HepG2 (cell line): Measurements from ENCODE around the gene ADAM22. TPM values are rescaled to one million over a fixed set of nuclear protein-coding genes. Genes with fewer than 3 reads are reported as not detected.

Source experiments
- ATAC-seq: fragments of 200-7000 bp; cut with Tn5 transposase; 3 replicates; pipeline ENCODE4 v1.9.1; 2020; ENCODE audit warnings: mild to moderate bottlenecking, moderate library complexity
- BruUV-seq: library from RNA; stranded (reverse); fragments of 400-500 nt; replicated peaks from 2 replicates; lab custom pipeline; 2021; lab: Mats Ljungman, UMichigan
- CTCF ChIA-PET: fragments of 300-600 bp; formaldehyde crosslinking; extraction: SDS; loops from one replicate; lab custom pipeline; 2021; ENCODE audit warnings: low total read pairs, inconsistent platforms, low intra/inter-chr PET ratio; lab: Yijun Ruan, JAX
- POLR2A ChIA-PET: fragments of 350-600 bp; sonication (Branson Sonifier 250); formaldehyde crosslinking; loops from one replicate; lab custom pipeline; 2020; ENCODE audit warnings: antibody characterized with exemption, inconsistent platforms; lab: Yijun Ruan, JAX
- DNase-seq: peaks from one replicate; pipeline ENCODE4 v3.0.0-alpha.2; 2015; ENCODE audit warnings: low spot score
- FAIRE-seq: peaks from 3 replicates; lab custom pipeline; 2011; peaks lifted over from hg19 to GRCh38; lab: Jason Lieb, UNC
- H2AFZ ChIP-seq: one replicate; pipeline ENCODE4 v1.6.1; 2011; ENCODE audit warnings: low read length, inconsistent platforms
- H3K27ac ChIP-seq: fragments of 300-600 bp; 3 replicates; pipeline ENCODE4 v1.8.0; 2011; ENCODE audit warnings: mixed run types, mild to moderate bottlenecking, mixed read lengths, low read length, inconsistent platforms; ENCODE audit not compliant: insufficient read depth; ENCODE audit errors: extremely low read length
- H3K27me3 ChIP-seq, 2 experiments: fragments of 200-600 bp in 1 of 2; 2 replicates in 1 of 2; 3 replicates in 1 of 2; pipeline versions ENCODE4 v1.6.0 to v1.8.0; 2011; ENCODE audit warnings: low read length in 2 of 2, mild to moderate bottlenecking in 2 of 2, moderate library complexity in 2 of 2, inconsistent platforms in 1 of 2; ENCODE audit not compliant: insufficient read depth in 2 of 2, control insufficient read depth in 1 of 2
- H3K36me3 ChIP-seq, 2 experiments: fragments of 200-600 bp in 1 of 2; replicated peaks in 1 of 2; 2 replicates in 1 of 2; 3 replicates in 1 of 2; pipeline versions ENCODE4 v1.5.1 to v1.8.0; 2011; ENCODE audit warnings: low read length in 2 of 2, inconsistent platforms in 1 of 2; ENCODE audit not compliant: insufficient read depth in 2 of 2, control insufficient read depth in 1 of 2
- H3K4me1 ChIP-seq: 2 replicates; pipeline ENCODE4 v1.5.1; 2012; ENCODE audit warnings: low read length, inconsistent platforms; ENCODE audit not compliant: insufficient read depth
- H3K4me2 ChIP-seq: 2 replicates; pipeline ENCODE4 v1.6.0; 2011; ENCODE audit warnings: low read depth, low read length, inconsistent platforms
- H3K4me3 ChIP-seq, 3 experiments: fragments of 200-600 bp in 1 of 3; sonication (generic), shearing (Covaris generic) in 1 of 3; replicated peaks in 1 of 3; 2 replicates each; pipeline ENCODE4 v1.5.1; 2011 to 2016; ENCODE audit warnings: low read length in 3 of 3, inconsistent platforms in 2 of 3, low read depth in 2 of 3, mild to moderate bottlenecking in 2 of 3, control low read depth in 1 of 3, mixed read lengths in 1 of 3; ENCODE audit not compliant: insufficient read depth in 1 of 3
- H3K79me2 ChIP-seq: one replicate; pipeline ENCODE4 v1.6.1; 2011; ENCODE audit warnings: low read length, inconsistent platforms; ENCODE audit not compliant: insufficient read depth
- H3K9ac ChIP-seq: 2 replicates; pipeline ENCODE4 v1.6.0; 2011; ENCODE audit warnings: mild to moderate bottlenecking, low read depth, low read length, inconsistent platforms; ENCODE audit not compliant: insufficient read depth
- H3K9me3 ChIP-seq: 2 replicates; pipeline ENCODE4 v1.5.1; 2012; ENCODE audit warnings: mild to moderate bottlenecking, low read length
- H4K20me1 ChIP-seq: 2 replicates; pipeline ENCODE4 v1.6.0; 2011; ENCODE audit warnings: inconsistent platforms, mild to moderate bottlenecking, low read length, moderate library complexity; ENCODE audit not compliant: insufficient read depth
- KLF11 ChIP-seq: IDR thresholded peaks from 2 replicates; pipeline ENCODE4 v1.6.1; 2016; ENCODE audit warnings: missing compliant biosample characterization
- ZNF557 ChIP-seq: sonication (generic); formaldehyde crosslinking; IDR thresholded peaks from 2 replicates; pipeline ENCODE4 v1.4.0; 2020; ENCODE audit warnings: missing genetic modification reagents
- ZNF737 ChIP-seq: sonication (generic); formaldehyde crosslinking; IDR thresholded peaks from 2 replicates; pipeline ENCODE4 v1.5.0; 2020; ENCODE audit warnings: missing genetic modification reagents, mild to moderate bottlenecking, borderline replicate concordance
- WGBS: methylation state at CpG from one replicate; pipeline ENCODE4 v1.1.6; 2017; ENCODE audit warnings: low lambda C conversion rate; 5-methylcytosine and 5-hydroxymethylcytosine counted together
- in situ Hi-C: cut with HindIII; loops from 2 replicates; pipeline ENCODE4 v1.10.0; 2017; ENCODE audit warnings: low pct_unique_long_range_greater_than_20kb; ENCODE audit not compliant: extremely low pct_ligation_motif_present
- intact Hi-C: fragments of 100-400 bp; cut with micrococcal nuclease; formaldehyde crosslinking; loops from one replicate; pipeline ENCODE4 v1.10.0; 2022; ENCODE audit not compliant: unreplicated experiment
- polyA plus RNA-seq, 8 experiments: library from polyadenylated mRNA; depleted of rRNA in 3 of 8; stranded (reverse) in 7 of 8; unstranded in 1 of 8; fragments of >200 nt; fragmentation: Illumina TruSeq in 4 of 8; extraction: Trizol in 4 of 8; gene quantifications; 2 replicates each; pipeline versions ENCODE4 v1.2.1 to v1.2.3, GENCODE V29; 2011 to 2016; ENCODE audit warnings: low read depth in 4 of 8, missing spikeins in 1 of 8, mixed read lengths in 1 of 8; ENCODE audit not compliant: insufficient read depth in 1 of 8
- total RNA-seq, 5 experiments: library from RNA; depleted of rRNA; stranded (reverse); fragments of >200 nt; fragmentation: Illumina TruSeq; extraction: Trizol; gene quantifications; 2 replicates each; pipeline ENCODE4 v1.2.3, GENCODE V29; 2016; ENCODE audit warnings: low read depth in 1 of 5
- TF ChIP-seq, protein P1 (sequence below): sonication (generic); formaldehyde crosslinking; IDR thresholded peaks from 2 replicates; pipeline ENCODE4 v1.4.0; 2020; ENCODE audit warnings: mild to moderate bottlenecking, missing genetic modification reagents
- TF ChIP-seq, protein P2 (sequence below): IDR thresholded peaks from 2 replicates; pipeline ENCODE4 v1.4.0; 2020; ENCODE audit warnings: mild to moderate bottlenecking, missing genetic modification reagents

Gene ADAM22
- total and polyA plus RNA-seq, 2 of the 13 experiments (the other 11 are each of a cell fraction or from before 2014, with no cell fraction given) = 1.9 to 6.7 TPM

DNA sequence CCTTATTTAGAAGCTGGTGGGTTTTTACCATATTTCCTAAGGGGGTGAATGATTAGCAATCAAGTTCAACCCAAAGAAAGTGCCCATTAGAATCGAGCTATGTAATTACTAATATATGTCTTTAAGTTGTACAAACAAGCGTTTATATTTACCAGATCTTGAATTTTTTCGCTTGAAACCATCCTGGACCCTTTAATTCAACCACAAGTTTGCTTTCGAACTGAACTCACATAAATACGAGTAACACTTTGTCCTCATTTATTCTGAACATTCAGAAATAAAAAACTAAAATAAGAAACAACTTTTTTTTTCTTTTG lies 284.3 kb downstream of the ADAM22 start:
- Histone ChIP-seq H3K4me3 (no peak overlapping the region), H3K27ac (no peak overlapping the region), H3K36me3 (no peaks in the 10 kb centered on the region), H3K9ac (no peak overlapping the region), H2AFZ (no peak overlapping the region), H3K9me3 (no peaks in the 10 kb centered on the region), H3K27me3 (peaks cover 3 to 14% of the 10 kb centered on the region in 2 experiments; a peak in 2 of 5 replicates), H3K79me2 (no peaks in the 10 kb centered on the region), H3K4me1 (no peaks in the 10 kb centered on the region), H3K4me2 (no peak overlapping the region), H4K20me1 (no peaks in the 10 kb centered on the region)
- in situ Hi-C loops = no loop called here
- ChIA-PET CTCF (no interaction called here), POLR2A (interaction anchor here (1.6 kb wide), 1 partner anchor 8 kb away, joined by 3 read pairs; no protein-coding TSS in a partner anchor)
- BruUV-seq = no TSS peak
- ATAC-seq (no peak), DNase-seq (no peak), FAIRE-seq (no peak)
- intact Hi-C loops = no loop called here
- WGBS = 12% methylated on average over 5 of the region's 5 CpGs
- TF ChIP-seq, protein P1, sequence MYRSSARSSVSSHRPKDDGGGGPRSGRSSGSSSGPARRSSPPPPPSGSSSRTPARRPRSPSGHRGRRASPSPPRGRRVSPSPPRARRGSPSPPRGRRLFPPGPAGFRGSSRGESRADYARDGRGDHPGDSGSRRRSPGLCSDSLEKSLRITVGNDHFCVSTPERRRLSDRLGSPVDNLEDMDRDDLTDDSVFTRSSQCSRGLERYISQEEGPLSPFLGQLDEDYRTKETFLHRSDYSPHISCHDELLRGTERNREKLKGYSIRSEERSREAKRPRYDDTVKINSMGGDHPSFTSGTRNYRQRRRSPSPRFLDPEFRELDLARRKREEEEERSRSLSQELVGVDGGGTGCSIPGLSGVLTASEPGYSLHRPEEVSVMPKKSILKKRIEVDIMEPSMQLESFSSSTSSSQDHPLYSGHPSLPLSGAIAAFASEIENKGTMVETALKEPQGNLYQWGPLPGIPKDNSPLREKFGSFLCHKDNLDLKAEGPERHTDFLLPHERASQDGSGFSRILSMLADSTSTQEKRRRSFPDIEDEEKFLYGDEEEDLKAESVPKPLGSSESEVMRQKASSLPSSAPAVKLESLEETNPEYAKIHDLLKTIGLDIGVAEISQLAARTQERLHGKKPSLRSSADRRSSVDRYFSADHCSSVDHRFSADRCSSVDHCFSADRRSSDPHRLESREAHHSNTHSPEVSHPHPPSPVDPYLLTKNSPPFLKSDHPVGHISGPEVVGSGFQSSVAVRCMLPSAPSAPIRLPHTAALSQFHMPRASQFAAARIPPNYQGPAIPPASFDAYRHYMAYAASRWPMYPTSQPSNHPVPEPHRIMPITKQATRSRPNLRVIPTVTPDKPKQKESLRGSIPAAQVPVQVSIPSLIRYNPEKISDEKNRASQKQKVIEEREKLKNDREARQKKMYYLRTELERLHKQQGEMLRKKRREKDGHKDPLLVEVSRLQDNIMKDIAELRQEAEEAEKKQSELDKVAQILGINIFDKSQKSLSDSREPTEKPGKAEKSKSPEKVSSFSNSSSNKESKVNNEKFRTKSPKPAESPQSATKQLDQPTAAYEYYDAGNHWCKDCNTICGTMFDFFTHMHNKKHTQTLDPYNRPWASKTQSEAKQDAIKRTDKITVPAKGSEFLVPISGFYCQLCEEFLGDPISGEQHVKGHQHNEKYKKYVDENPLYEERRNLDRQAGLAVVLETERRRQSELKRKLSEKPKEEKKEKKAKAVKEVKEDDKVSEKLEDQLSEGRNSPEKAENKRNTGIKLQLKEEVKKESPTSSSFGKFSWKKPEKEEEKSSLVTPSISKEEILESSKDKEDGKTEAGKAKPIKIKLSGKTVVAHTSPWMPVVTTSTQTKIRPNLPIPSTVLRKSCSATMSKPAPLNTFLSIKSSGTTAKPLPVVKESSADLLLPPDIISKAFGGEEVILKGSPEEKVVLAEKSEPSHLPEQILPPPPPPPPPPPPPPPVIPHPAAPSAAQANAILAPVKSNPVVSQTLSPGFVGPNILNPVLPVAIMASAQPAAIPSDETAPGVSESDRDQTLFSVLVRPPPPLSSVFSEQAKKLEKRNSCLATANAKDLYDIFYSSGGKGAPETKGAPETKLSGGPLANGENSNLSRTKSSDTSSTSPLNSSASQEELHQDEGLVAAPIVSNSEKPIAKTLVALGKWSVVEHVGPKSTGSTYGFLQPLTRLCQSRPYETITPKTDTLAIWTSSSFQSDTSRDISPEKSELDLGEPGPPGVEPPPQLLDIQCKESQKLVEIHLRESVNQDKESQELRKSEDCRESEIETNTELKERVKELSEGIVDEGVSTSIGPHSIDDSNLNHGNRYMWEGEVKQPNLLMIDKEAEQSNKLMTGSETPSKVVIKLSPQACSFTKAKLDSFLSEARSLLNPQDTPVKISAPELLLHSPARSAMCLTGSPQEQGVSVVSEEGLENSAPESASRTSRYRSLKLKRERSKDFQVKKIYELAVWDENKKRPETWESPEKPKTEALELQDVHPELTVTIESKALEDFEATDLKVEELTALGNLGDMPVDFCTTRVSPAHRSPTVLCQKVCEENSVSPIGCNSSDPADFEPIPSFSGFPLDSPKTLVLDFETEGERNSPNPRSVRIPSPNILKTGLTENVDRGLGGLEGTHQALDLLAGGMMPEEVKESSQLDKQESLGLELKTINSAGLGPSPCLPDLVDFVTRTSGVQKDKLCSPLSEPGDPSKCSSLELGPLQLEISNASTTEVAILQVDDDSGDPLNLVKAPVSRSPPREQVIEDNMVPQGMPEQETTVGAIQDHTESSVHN = no peak
- TF ChIP-seq, protein P2, sequence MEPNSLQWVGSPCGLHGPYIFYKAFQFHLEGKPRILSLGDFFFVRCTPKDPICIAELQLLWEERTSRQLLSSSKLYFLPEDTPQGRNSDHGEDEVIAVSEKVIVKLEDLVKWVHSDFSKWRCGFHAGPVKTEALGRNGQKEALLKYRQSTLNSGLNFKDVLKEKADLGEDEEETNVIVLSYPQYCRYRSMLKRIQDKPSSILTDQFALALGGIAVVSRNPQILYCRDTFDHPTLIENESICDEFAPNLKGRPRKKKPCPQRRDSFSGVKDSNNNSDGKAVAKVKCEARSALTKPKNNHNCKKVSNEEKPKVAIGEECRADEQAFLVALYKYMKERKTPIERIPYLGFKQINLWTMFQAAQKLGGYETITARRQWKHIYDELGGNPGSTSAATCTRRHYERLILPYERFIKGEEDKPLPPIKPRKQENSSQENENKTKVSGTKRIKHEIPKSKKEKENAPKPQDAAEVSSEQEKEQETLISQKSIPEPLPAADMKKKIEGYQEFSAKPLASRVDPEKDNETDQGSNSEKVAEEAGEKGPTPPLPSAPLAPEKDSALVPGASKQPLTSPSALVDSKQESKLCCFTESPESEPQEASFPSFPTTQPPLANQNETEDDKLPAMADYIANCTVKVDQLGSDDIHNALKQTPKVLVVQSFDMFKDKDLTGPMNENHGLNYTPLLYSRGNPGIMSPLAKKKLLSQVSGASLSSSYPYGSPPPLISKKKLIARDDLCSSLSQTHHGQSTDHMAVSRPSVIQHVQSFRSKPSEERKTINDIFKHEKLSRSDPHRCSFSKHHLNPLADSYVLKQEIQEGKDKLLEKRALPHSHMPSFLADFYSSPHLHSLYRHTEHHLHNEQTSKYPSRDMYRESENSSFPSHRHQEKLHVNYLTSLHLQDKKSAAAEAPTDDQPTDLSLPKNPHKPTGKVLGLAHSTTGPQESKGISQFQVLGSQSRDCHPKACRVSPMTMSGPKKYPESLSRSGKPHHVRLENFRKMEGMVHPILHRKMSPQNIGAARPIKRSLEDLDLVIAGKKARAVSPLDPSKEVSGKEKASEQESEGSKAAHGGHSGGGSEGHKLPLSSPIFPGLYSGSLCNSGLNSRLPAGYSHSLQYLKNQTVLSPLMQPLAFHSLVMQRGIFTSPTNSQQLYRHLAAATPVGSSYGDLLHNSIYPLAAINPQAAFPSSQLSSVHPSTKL (CRISPR knock-in tag) = no peak
- no peak for TF ChIP-seq ZNF737 (CRISPR knock-in tag)
- no peak for TF ChIP-seq KLF11 (CRISPR knock-in tag)
- no peak for TF ChIP-seq ZNF557 (CRISPR knock-in tag)
- TF ChIP-seq, all 625 proteins: peak for 0
